IMR-90 (cell line): ENCODE measurements around the gene CDC25A.

ENCODE experiments used
- BHLHE40 ChIP-seq: fragments of 150-350 bp; IDR thresholded peaks from 2 replicates; pipeline ENCODE4 v1.6.1; 2016; ENCODE audit warnings: mild to moderate bottlenecking, low read depth, low read length
- CHD1 ChIP-seq: IDR thresholded peaks from 2 replicates; pipeline ENCODE4 v1.6.1; 2012; ENCODE audit warnings: low read depth, low read length, improper control_type of control experiment
- FOS ChIP-seq: fragments of 150-350 bp; IDR thresholded peaks from 2 replicates; pipeline ENCODE4 v1.6.1; 2016; ENCODE audit warnings: low read depth, low read length
- POLR2A ChIP-seq: IDR thresholded peaks from 2 replicates; pipeline ENCODE4 v1.6.1; 2012; ENCODE audit warnings: mild to moderate bottlenecking, low read depth, low read length
- RFX5 ChIP-seq: IDR thresholded peaks from 2 replicates; pipeline ENCODE4 v1.8.0; 2012; ENCODE audit warnings: low read depth, mild to moderate bottlenecking, low read length, moderate library complexity
- SMC3 ChIP-seq: fragments of 150-350 bp; IDR thresholded peaks from 2 replicates; pipeline ENCODE4 v1.6.1; 2016; ENCODE audit warnings: low read depth, mild to moderate bottlenecking, antibody characterized with exemption, low read length, moderate library complexity
- TF ChIP-seq, protein P1 (sequence below): conservative IDR thresholded peaks from 2 replicates; pipeline ENCODE4 v1.5.1; 2012; ENCODE audit warnings: mild to moderate bottlenecking, low read depth, low read length, improper control_type of control experiment
- TF ChIP-seq, protein P2 (sequence below): fragments of 150-350 bp; IDR thresholded peaks from 2 replicates; pipeline ENCODE4 v1.6.1; 2017; ENCODE audit warnings: mild to moderate bottlenecking, antibody characterized with exemption, low read length, low read depth

DNA sequence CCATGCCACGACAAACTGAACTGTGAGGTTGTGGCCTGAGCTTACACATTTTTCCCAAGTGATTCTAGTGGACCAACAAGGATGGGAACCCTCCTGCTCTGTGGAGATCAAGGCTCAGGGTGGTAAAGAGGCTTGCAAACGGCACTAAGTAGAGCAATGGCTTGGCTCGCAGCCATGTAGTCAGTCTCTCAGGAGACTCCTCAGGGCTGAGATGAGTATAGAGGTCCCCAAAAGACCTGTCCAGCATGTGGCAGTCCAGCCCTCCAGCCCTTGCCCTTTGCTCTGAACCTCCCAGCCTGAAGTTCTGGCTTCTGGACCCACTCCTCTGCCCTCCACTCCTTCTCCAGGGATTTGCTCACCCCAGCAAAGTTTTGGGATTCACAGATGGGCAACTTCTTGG, 26.8 kb upstream of the CDC25A start:
- no peak for TF ChIP-seq CHD1
- TF ChIP-seq FOS: no peak
- TF ChIP-seq, protein P1, sequence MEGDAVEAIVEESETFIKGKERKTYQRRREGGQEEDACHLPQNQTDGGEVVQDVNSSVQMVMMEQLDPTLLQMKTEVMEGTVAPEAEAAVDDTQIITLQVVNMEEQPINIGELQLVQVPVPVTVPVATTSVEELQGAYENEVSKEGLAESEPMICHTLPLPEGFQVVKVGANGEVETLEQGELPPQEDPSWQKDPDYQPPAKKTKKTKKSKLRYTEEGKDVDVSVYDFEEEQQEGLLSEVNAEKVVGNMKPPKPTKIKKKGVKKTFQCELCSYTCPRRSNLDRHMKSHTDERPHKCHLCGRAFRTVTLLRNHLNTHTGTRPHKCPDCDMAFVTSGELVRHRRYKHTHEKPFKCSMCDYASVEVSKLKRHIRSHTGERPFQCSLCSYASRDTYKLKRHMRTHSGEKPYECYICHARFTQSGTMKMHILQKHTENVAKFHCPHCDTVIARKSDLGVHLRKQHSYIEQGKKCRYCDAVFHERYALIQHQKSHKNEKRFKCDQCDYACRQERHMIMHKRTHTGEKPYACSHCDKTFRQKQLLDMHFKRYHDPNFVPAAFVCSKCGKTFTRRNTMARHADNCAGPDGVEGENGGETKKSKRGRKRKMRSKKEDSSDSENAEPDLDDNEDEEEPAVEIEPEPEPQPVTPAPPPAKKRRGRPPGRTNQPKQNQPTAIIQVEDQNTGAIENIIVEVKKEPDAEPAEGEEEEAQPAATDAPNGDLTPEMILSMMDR: no peak
- no peak for TF ChIP-seq POLR2A
- TF ChIP-seq RFX5: no peak
- TF ChIP-seq, protein P2, sequence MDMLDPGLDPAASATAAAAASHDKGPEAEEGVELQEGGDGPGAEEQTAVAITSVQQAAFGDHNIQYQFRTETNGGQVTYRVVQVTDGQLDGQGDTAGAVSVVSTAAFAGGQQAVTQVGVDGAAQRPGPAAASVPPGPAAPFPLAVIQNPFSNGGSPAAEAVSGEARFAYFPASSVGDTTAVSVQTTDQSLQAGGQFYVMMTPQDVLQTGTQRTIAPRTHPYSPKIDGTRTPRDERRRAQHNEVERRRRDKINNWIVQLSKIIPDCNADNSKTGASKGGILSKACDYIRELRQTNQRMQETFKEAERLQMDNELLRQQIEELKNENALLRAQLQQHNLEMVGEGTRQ: no peak
- TF ChIP-seq BHLHE40: no peak
- TF ChIP-seq SMC3: no peak
